ENCODE measurements around the gene DNM3.

GRCh38 chr1:172449585-172450523 lies 608.6 kb downstream of the DNM3 start:
- TF ChIP-seq, protein P1, sequence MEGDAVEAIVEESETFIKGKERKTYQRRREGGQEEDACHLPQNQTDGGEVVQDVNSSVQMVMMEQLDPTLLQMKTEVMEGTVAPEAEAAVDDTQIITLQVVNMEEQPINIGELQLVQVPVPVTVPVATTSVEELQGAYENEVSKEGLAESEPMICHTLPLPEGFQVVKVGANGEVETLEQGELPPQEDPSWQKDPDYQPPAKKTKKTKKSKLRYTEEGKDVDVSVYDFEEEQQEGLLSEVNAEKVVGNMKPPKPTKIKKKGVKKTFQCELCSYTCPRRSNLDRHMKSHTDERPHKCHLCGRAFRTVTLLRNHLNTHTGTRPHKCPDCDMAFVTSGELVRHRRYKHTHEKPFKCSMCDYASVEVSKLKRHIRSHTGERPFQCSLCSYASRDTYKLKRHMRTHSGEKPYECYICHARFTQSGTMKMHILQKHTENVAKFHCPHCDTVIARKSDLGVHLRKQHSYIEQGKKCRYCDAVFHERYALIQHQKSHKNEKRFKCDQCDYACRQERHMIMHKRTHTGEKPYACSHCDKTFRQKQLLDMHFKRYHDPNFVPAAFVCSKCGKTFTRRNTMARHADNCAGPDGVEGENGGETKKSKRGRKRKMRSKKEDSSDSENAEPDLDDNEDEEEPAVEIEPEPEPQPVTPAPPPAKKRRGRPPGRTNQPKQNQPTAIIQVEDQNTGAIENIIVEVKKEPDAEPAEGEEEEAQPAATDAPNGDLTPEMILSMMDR (IDR thresholded peaks at IDR 0.05; ENCODE audit: low read depth, low read length, poor library complexity, severe bottlenecking): peak; percentile 80
- TF ChIP-seq EZH2phosphoT487 (IDR thresholded peaks at IDR 0.05; ENCODE audit: borderline replicate concordance, low read length): no peak

Measured in DOHH2 (cell line).